Hematopoietic multipotent progenitor cell treated with erythropoietin and hydrocortisone succinate and interleukin-3 and kit ligand, for 17 days (in vitro differentiated cells): ENCODE measurements around the gene RSAD2.
A peak's percentile ranks its signal among the peaks of the same experiment; 100 is the strongest.
"Not testable (repeated sequence)": the region's sequence is repeated elsewhere in the genome, so short reads cannot be mapped to it uniquely, and the experiment has no call there.

Experiments used
- DNase-seq: peaks from one replicate; pipeline ENCODE4 v3.0.0-alpha.2; 2015; ENCODE audit warnings: low spot score

RSAD2 gene

DNA sequence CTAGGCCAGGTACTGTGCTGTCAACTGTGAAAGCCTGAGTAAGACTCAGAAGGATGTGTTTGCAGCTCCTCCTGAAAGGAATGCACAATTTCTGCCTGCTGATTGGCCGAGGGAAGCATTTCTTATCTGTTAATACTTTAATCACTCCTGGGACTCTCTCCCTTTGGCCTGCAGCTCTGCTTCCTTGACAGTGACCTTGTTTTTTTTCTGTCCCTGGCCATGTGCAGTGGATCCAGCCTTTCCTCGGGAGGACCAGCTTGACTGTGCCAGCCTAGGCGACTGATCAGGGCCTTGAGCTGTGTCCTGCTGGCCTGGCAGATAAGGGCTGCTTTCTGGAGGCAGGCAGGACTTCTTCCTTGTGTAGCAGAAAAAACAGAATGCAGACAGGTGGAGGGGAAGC is 49.6 kb downstream of the RSAD2 start:
- DNase-seq, result peak; percentile 35

DNA sequence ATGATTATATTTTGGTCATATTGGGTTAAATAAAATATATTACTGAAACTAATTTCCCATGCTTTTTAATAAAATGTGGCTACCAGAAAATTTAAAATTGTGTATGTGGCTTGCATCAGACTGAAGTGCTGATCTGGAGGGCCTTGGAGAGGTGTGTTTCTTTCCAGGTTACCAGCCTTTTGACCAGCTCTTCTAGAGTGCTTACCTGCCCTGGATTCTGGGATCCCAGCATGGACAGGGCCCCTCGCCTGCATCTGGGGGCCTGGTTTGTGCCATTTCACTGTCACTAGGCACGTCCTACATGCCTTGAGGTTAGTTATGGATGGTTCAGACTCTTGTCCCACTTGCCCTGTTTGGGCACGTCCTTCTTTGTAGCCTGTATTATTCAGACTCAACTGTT is 50.2 kb downstream of the RSAD2 start:
- DNase-seq, result no peak

DNA sequence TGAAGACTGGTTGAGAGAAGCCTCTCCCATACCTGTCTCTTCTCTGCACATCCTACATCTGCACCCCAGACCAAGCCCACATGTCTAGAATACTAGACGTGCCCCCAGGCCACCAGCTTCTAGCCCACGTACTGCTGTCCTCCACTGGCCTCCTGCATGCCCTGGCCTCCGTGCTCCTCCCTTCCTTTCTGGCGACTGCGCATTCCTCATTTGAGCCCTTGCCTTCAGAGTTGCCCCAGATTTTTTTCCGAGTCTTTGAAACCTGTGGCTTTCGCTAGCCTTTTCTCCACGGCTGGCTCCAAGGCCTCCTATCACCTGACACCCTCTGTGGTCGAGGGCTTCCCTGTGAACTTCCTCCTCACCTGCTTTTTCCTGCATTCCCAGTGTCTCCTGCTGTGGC is 50.9 kb downstream of the RSAD2 start:
- DNase-seq, result no peak

DNA sequence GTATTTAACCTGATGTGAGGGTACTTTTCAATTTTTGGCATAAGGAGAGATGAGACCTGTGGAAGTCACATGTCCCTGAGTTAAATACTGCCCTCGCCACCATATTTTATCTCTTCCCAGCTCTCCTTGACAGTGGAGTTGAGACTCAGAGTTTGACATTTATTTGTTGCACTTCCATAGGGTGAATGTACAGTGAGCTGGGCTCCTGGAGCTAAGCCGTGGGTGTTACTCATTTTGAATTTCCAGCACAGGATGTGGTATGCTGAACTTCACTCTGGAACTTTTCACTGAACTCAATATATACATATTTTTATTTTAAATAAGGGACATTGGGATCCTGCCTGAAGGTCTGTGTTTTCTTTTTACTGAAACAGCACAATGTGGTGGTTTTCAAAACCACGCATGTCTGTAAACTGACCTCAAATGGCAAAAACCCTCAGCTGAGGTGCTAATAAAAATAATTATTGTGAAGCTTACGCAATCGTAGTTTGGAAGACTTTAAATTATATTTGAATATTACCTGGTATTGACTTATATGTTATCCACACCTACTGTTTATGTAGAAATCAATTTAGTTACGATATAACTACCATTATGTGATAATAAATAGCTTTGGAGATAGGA is 51.7 kb downstream of the RSAD2 start:
- no peak for DNase-seq

DNA sequence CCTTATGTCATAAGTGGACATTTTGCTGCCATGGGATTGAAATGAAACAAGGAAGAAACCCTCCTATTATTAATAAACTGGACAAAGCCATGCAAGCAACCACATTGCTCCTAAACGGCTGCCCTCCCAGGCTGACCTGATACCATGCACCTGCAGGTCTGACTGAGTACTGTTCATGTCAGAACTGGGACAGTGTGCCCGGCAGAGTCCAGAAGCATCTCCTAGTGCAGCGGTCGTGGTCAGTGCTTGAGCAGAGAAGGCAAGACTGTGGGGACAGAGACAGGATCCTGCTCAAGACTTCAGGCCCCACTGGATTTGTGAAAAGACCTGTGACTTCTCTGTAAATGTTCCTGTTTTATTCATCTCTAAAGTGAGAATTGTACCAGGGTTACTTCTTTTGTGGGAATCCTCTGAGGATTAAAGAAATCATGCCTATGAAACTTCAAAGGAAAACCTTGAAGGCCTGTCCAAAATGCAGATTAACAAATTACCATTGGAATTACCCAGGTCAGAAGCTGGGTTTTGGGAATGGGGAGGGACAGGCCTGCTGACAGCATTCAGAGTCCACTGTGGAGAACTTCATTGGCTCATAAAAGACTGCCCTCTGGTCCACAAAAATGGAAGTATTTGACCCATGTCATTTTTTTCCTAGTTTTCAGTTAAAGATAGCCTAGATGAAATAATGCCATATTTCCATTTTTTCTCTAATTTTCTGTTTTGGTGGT is 53.5 kb downstream of the RSAD2 start:
- DNase-seq, result no peak

DNA sequence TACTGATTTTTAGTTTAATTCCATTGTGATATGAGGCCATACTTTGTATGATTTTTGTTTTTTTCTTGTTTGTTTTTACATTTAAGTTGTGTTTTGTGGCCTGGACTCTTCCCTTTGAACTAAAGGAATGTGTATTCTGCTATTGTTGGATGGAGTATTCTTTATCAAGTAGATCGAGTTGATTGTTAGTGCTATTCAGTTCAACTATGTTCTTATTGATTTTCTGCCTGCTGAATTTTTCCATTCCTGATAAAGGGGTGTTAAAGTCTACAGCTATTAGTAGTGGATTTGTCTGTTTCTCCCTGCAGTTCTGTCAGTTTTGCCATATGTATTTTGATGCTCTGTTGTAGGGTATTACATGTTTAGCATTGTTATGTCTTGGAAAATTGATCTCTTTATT is 54.2 kb downstream of the RSAD2 start:
- DNase-seq, result no peak

DNA sequence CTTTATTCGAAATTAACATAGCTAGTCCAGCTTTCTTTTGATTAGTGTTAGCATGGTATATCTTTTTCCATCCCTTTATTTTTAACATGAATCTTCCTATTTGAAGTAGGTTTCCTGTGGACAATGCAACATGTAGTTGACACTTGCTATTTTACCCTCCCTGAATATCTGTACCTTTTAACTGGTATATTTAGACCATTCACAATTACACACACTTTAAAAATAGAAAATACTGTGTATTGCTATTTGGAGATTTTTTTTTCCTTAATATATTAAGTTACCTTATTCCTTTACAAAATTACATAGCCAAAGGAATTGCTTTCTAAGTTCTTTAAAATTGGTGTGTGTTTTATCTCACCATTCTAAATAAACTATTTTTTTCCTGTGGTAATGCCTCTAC is 54.6 kb downstream of the RSAD2 start:
- DNase-seq, result no peak

DNA sequence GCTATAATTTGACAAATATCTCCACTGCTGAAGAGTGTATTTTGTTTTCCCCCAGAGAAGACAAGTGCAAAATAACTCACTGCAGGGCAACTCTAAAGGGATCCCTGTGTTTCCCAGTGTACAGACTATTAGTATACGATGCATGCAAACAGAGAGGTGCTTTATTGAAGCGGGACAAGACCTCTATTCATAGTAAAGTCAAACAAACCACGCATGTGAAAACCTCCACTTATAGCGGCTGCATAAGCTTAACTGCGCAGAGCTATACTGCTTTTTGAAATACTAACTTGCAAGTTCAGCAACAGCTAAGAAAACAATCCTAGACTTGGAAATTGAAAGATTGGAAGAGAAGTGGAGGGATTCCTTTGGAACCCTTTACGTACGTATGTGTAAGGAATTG is 55.3 kb downstream of the RSAD2 start:
- DNase-seq, result no peak

DNA sequence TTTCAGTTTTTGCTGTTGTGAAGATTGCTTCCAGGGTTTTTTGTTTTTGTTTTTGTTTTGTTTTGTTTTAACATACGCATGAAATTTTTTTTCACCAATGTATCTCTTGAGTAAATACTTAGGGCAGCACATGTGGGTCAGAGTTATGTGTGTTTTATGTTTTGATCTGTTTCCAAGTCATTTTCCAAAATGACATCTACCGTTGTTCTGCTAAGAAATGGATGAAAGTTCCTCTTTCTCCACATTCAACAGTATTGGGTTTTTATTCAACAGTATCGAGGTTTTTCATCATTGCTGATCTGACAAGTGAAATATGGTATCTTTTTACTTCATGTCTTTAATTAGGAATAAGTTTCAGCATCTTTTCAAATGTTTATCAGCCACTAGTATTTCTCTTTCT is 56.3 kb downstream of the RSAD2 start:
- DNase-seq, result no peak

DNA sequence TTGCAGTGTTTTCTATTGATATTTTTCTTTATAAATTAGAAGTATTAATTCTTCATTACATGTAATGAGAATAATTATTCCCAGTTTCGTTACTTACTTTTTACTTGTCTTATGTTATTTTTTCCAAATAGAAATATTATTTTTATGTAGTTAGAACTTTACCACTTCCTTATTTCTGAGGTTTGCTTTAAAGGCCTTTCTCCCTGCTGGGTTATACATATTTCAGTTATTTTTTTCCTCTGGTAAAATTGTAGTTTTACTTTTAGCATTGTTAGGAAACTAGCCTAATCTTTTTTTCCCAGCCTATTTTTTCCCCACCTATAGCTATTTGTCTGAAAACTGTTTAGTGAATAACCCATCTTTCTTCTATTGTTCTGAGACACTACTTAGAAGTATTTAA is 56.8 kb downstream of the RSAD2 start:
- no peak for DNase-seq

DNA sequence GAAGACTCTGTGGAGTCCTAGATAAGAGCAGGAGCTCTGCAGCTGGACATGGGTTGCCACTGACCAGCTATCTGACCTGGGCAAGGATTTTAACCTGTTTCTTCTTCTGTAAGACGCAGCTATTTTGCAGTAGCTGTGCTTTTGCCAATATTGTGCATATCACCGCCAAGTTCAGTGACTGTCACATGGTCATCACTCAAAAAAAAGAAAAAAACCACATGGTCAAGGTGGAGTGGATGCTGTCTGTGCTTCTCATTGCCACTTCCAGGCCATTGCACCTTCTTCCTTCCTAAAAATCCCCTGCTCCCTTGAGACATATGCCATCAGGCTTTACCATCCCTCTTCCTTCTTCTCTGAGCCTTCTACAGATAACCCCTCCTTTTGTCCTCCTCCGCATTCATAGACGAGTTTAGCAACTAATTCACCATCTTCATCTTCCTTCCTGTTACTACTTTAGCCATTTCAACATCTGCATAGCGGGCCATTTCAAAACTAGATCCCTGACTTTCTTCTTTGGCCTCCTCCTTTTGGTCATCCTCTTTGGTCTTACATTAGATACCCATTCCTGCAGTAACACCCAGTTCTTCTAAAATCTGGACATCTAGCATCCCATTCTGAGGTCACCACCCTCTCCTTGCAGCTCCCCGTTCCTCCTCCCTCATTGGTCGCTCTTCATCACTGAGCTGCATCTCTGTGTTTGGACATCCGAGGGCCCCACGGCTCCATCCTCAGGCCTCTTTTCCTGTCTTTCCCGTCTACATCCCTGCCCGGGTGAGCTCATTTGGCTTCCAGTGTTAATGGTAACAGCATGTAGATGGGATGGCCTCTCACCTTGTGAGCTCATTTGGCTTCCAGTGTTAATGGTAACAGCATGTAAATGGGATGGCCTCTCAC is 57.4 kb downstream of the RSAD2 start:
- no peak for DNase-seq

DNA sequence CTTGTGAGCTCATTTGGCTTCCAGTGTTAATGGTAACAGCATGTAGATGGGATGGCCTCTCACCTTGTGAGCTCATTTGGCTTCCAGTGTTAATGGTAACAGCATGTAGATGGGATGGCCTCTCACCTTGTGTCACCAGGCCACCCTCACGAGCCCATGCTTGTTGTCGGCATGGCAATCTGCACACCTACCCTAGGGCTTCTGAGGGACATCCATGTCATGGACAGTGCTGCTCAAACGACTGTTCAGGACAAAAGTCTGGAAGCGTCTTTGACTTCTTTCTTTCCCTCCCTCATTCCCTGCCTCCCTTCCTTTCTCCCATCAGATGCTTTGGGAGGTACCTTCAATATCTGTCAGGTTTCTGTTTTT is 58.1 kb downstream of the RSAD2 start:
- not testable (repeated sequence) for DNase-seq

DNA sequence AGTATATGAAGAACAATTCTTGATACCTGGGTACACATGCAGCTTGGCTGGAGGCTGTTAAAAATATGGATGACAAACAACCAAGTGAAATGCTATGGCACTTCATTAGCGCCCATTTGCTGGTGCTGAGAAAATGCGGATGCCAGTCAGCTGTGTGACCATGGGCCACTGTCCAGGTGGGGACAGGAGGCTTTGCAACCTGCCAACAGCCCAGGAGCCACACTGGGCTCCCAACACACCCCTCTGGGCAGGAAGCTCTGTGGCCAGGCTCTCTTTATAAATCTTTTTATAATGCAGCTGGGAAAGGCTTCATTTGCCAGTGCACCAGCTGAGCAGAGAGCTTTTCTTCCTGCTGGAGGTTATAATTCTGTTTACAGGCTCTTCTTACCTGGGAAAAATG is 59.6 kb downstream of the RSAD2 start:
- no peak for DNase-seq

DNA sequence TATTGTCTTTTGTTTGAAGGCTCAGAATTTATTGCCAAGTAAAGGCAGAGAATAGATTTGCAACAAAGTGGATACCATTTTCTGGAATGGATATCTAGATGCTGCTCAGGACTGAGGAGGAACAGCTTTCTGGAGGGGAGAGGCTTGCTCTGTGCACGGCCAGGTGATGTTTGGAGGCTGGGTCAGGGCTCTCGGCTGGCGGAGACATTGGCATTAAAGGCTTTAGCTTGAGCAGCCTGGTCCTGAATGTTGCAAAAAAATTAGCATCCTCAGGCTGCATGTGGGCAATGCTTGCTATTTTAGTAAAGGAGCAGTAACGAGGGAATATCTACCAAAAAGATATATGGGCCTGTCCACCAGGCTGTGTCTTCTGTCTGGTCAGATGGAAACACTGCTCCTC is 60.0 kb downstream of the RSAD2 start:
- DNase-seq, result no peak

DNA sequence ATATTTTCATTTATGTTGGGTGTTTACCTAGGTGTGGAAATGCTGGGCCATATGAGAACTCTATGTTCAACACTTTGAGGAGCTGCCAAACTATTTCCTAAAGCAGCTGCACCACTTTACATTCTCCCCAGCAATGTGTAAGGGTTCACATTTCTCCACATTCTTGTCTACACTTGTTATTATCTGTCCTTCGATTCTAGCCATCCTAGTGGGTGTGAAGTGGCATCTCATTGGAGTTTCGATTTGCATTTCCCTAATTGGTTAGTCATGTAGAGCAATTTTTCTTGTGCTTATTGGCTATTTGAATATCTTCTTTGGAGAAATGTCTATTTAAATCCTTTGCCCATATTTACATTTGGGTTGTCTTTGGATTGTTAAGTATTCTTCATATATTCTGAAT is 61.5 kb downstream of the RSAD2 start:
- no peak for DNase-seq

DNA sequence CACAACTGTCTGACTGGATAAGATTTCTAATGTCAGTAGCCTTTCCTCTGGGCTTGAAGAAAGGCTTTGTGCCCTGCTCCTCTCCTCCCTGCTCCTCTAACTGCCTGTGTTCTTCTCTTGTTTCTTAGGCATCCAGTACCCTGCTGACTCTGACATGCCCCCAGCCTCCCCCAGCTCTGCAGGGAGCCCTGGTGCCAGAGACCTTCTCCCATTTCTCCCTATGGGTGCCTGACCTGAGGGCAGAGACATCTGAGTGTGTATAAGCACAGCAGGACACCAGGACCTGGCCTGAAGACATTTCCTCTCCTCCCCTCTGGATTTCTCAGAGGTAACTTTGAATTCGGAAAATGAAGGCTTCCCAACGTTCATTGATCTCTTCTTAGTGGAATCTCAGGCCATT is 63.2 kb downstream of the RSAD2 start:
- no peak for DNase-seq

DNA sequence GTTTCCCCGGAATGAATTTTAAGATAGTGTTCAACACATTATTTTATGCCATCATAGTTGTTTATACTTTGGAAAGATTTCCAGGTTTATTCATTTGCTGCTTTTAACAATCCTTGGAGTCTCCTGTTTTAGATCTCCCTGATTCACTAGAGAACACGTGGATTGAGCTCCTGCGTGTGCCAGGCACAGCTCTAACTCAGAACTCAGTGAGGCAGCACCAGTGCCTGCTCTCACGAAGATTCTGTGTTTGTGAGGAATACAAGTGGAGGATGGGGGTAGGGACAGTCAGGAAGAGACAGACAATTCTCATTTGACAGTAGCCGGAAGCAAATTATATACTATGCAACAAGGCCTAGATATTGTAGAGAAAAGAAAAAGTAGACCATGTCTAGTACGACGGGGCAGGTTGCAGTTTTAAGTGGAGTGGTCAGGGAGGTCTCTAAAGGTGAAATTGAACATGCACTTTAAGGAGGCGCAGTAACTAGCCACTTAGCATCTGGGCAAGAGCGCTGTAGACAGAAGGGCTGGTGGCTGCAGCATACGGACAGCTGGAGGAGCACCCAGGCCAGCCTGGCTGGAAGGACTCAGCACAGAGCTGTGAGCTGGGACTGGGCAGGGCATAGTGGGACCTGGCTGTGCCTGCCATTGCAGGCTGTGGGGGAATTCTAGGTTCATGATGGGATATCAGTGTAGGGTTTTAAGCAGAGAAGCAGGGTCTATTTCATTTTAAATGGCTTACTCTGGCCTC is 63.9 kb downstream of the RSAD2 start:
- DNase-seq, result no peak

DNA sequence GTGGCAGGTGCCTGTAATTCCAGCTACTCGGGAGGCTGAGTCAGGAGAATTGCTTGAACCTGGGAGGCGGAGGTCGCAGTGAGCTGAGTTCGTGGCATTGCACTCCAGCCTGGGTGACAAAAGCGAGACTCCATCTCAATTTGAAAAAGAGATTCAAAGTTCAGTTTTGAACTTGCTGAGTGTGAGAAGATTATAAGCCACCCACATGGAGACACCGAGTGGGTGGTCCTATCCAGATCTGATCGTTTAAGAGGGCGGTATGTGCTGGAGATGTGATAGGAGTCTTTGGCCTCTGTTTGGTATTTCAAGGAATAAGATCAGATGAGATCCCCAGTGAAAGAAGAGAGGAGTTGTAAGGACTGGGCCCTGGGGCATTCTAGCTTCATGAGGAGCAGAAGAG is 65.3 kb downstream of the RSAD2 start:
- no peak for DNase-seq

DNA sequence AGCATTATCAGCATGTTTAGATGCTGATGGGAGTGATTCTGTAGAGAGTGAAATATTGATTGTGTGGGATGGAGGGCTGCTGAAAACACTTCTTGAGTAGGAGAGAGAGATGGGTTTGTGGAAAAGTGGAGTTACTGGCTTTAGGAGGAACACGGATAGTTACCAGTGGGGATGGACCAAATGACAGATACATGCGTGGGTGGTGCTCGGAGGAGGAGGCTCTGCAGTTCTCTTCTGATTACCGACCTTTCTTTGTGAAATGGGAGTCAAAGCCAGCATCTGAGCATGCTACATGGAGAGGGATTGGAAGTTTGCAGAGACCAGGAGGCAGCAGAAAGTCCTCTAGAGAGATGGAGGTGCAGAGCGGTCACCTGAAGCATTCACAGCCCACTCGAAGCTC is 65.9 kb downstream of the RSAD2 start:
- DNase-seq, result no peak

DNA sequence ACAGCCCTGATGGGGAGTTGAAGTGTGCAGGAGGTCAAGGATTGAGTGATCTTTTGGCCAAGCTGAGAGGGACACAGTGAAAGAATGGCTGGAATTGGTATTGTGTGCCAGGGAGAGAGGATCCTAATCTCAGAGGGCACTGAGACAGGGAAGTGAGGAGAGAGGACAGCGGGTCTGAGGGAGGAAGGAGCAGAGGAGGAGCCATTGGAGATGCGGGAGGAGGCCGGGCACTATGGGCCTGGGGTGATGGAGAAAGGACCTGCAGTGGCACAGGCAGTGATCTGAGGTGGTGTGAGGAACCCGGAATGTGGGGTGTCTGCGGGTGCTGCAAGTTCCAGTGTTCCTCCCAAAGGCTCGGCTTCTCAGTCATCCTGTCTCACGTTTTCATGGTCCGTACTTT is 66.4 kb downstream of the RSAD2 start:
- DNase-seq, result no peak

DNA sequence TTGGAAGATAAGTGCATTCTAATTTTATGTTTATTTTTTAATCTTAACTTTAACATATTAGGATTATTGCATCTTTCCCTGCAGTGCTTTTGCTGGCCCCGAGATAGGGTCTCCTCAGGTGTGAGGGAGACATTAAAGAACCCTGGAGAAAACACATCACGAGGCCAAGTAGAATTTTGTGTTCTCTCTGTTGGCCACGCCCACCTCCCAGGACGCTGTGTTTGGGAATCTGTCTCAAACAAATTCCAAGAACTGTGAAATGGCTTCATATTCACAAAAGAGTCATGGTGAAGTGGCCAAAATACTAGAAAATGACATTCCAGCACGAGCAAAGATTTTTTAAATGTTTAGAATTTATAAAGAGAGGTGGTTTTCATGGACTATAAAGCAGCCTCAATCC is 67.0 kb downstream of the RSAD2 start:
- DNase-seq, result no peak

DNA sequence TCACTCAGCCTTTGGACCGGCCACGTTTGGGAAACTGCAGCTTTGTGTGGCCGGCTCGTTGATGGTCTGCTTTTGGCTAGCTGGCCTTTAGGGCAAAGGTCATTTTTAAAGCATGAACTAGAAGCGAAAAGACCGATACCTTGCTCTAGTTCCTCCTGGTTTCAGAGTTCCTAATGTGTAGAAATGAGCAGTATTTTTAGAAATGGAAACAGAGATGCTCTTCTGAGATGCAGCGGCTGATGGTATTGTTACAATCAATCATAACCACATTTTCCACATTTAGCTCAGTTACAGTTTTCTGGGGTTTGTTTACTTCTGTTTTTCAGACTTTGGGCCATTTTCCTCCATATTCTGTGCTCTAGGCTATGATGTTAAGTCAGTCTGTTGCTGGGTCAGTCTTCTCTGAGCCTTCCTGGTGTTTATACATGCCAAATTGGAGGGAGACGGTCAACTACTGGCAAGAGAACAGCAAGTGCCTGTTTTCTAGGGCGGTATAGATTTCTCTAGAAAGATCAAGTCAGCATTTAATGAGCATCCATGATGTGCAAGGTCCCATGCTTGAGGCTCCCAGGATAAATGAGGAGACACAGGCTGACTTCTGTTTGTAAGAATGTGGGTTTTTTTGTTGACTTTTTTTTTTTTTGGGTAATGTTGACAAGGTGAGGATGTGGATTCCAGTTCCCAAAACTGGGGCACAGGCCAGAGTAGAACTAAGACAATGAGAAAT is 67.7 kb downstream of the RSAD2 start:
- no peak for DNase-seq
